B cell (primary cell): Measurements from ENCODE around the gene THSD4. TPM values are rescaled to one million over a fixed set of nuclear protein-coding genes. Genes with fewer than 3 reads are reported as not detected.

Experiments
- ATAC-seq: fragments of 200-7000 bp; cut with Tn5 transposase; one replicate; pipeline ENCODE4 v1.10.0; 2021; ENCODE audit warnings: low read depth, mild to moderate bottlenecking, moderate number of reproducible peaks, moderate library complexity
- CTCF ChIA-PET: fragments of 350-600 bp; sonication (Branson Sonifier 250); formaldehyde crosslinking; loops from one replicate; lab custom pipeline; 2021; ENCODE audit warnings: antibody characterized with exemption, inconsistent platforms; lab: Charles Lee
- POLR2A ChIA-PET: fragments of 350-600 bp; sonication (Branson Sonifier 250); formaldehyde crosslinking; loops from one replicate; lab custom pipeline; 2021; ENCODE audit warnings: antibody characterized with exemption; lab: Charles Lee
- DNase-seq: peaks from one replicate; pipeline ENCODE4 v3.0.0; 2013
- H2AFZ ChIP-seq: 2 replicates; pipeline ENCODE4 v1.6.1; 2012; ENCODE audit warnings: mild to moderate bottlenecking, low read depth, low read length; ENCODE audit not compliant: insufficient read depth, poor library complexity, severe bottlenecking
- H3K27ac ChIP-seq, 2 donors: 1 replicate in 1 of 2; 2 replicates in 1 of 2; pipeline ENCODE4 v1.5.1; 2012 to 2013; ENCODE audit warnings: low read length in 2 of 2, mild to moderate bottlenecking in 2 of 2, moderate library complexity in 1 of 2
- H3K27me3 ChIP-seq, 4 experiments: fragments of 200-600 bp in 1 of 4; sonication (generic) in 1 of 4; replicated peaks in 1 of 4; 1 replicate in 2 of 4; 2 replicates in 2 of 4; pipeline versions ENCODE4 v1.6.1 to v1.7.0; 2013 to 2016; ENCODE audit warnings: low read length in 3 of 4, mild to moderate bottlenecking in 2 of 4, mixed read lengths in 1 of 4, moderate library complexity in 1 of 4; ENCODE audit not compliant: insufficient read depth in 4 of 4, control insufficient read depth in 3 of 4; ENCODE audit errors: control extremely low read depth in 1 of 4
- H3K36me3 ChIP-seq, 2 experiments: replicated peaks in 1 of 2; 1 replicate in 1 of 2; 2 replicates in 1 of 2; pipeline versions ENCODE4 v1.6.1 to v1.7.1; 2013; ENCODE audit warnings: low read length in 1 of 2; ENCODE audit not compliant: insufficient read depth in 2 of 2, control insufficient read depth in 1 of 2; ENCODE audit errors: control extremely low read depth in 1 of 2, extremely low read depth in 1 of 2
- H3K4me1 ChIP-seq, 2 donors: fragments of 200-600 bp in 1 of 2; sonication (generic) in 1 of 2; 1 replicate in 1 of 2; 2 replicates in 1 of 2; pipeline versions ENCODE4 v1.5.1 to v1.6.1; 2013 to 2017; ENCODE audit warnings: low read length in 2 of 2; ENCODE audit not compliant: control insufficient read depth in 2 of 2, insufficient read depth in 2 of 2
- H3K4me2 ChIP-seq: replicated peaks from 2 replicates; pipeline ENCODE3; 2012; ENCODE audit warnings: mild to moderate bottlenecking, low read depth, low read length; ENCODE audit not compliant: poor library complexity, severe bottlenecking
- H3K4me3 ChIP-seq, 5 experiments: fragments of 200-600 bp in 1 of 5; sonication (generic) in 1 of 5; 1 replicate in 3 of 5; 2 replicates in 2 of 5; pipeline versions ENCODE4 v1.5.1 to v1.7.0; 2011 to 2016; ENCODE audit warnings: low read length in 4 of 5, mild to moderate bottlenecking in 4 of 5, low read depth in 2 of 5, control low read depth in 1 of 5, moderate library complexity in 1 of 5; ENCODE audit not compliant: insufficient read depth in 1 of 5; ENCODE audit errors: control extremely low read depth in 1 of 5, extremely low read depth in 1 of 5
- H3K79me2 ChIP-seq: fragments of 200-600 bp; sonication (generic); one replicate; pipeline ENCODE4 v1.6.0; 2016; ENCODE audit warnings: low read length; ENCODE audit not compliant: control insufficient read depth, insufficient read depth
- H3K9ac ChIP-seq: fragments of 200-600 bp; sonication (generic); 2 replicates; pipeline ENCODE4 v1.6.1; 2017; ENCODE audit warnings: mild to moderate bottlenecking, low read length, moderate library complexity
- H3K9me3 ChIP-seq, 3 donors: one replicate each; pipeline versions ENCODE4 v1.6.1 to v1.7.1; 2013; ENCODE audit warnings: low read length in 2 of 3; ENCODE audit not compliant: control insufficient read depth in 2 of 3, insufficient read depth in 1 of 3; ENCODE audit errors: control extremely low read depth in 1 of 3
- H4K20me1 ChIP-seq: 2 replicates; pipeline ENCODE4 v1.6.0; 2012; ENCODE audit warnings: mild to moderate bottlenecking, low read length; ENCODE audit not compliant: insufficient read depth, control insufficient read depth, poor library complexity, severe bottlenecking
- H3K27ac Mint-ChIP-seq: one replicate; pipeline ENCODE4 v1.8.0; 2021; ENCODE audit warnings: mixed read lengths
- H3K27me3 Mint-ChIP-seq: one replicate; pipeline ENCODE4 v1.8.0; 2021; ENCODE audit warnings: mixed read lengths
- H3K4me1 Mint-ChIP-seq: one replicate; pipeline ENCODE4 v1.8.0; 2021; ENCODE audit warnings: mixed read lengths
- H3K4me3 Mint-ChIP-seq: one replicate; pipeline ENCODE4 v1.8.0; 2021; ENCODE audit warnings: mixed read lengths
- H3K9me3 Mint-ChIP-seq: one replicate; pipeline ENCODE4 v1.8.0; 2022; ENCODE audit warnings: mixed read lengths; ENCODE audit not compliant: insufficient read depth
- EZH2 ChIP-seq: IDR thresholded peaks from 2 replicates; pipeline ENCODE4 v1.6.1; 2012; ENCODE audit warnings: borderline replicate concordance, low read depth, mild to moderate bottlenecking, moderate library complexity, low read length; ENCODE audit not compliant: insufficient read depth, poor library complexity, severe bottlenecking
- WGBS: methylation state at CpG from one replicate; pipeline ENCODE4 v1.1.5; 2013; ENCODE audit warnings: missing lambda C conversion rate; ENCODE audit not compliant: insufficient coverage; 5-methylcytosine and 5-hydroxymethylcytosine counted together
- intact Hi-C: fragments of 100-400 bp; cut with micrococcal nuclease; formaldehyde crosslinking; loops from one replicate; pipeline ENCODE4 v1.10.0; 2022
- polyA plus RNA-seq: library from polyadenylated mRNA; depleted of rRNA; stranded (reverse); fragments of >200 nt; gene quantifications from 2 replicates; pipeline ENCODE4 v1.2.3, GENCODE V29; 2012
- total RNA-seq, 2 donors: library from RNA; stranded (reverse); fragments of 120-200 nt in 1 of 2; gene quantifications; 1 replicate in 1 of 2; 2 replicates in 1 of 2; pipeline versions ENCODE4 v1.2.3 to v1.2.4, GENCODE V29; 2013 to 2022
- TF ChIP-seq, protein P1 (sequence below): fragments of 200-600 bp; IDR thresholded peaks from one replicate; pipeline ENCODE4 v1.8.0; 2022; ENCODE audit warnings: antibody characterized with exemption, mild to moderate bottlenecking

The THSD4 gene
- total and polyA plus RNA-seq, 2 donors (not counting 1 experiment from before 2014, with no cell fraction given) = not detected

DNA sequence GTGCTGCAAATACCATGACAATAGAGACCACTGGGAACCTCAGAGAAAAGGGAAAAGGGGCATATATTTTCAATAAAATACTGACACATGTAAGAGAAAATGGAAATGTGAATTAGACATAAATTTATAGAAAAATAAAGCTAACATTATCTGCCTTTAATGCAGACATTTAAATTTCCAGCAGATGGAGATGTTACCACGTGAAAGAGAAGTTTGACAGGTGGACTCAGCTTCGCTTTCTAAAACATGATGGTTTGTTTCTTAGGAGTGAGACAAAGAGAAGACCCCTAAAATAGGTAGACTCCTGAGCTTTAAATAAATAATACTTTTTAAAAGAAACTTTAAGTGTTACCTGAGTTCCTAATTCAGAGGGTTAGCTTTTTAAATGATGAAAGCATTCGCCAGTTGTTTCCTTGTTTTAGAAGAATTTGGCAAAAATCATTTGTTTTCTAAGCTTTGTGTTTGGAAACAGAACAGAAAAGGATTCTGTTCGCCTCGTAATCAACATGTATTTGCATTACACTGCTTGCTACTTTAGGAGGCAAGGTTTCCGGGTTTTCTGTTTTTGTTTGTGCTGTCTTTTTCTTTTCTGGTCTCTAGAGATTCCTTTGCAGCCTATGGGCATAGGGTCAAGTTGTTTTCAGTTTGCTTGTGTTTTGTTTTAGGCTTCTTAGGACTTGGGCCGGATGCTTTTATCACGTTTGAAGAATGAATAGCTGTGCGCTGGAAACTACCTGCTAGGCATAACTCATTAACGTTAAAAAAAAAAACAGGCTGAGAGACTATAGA lies 271.4 kb downstream of the THSD4 start:
- ATAC-seq = no peak
- H3K36me3 ChIP-seq = no peaks in the 10 kb centered on the region
- H3K79me2 ChIP-seq = no peaks in the 10 kb centered on the region
- no peak overlapping the region for H3K9ac ChIP-seq
- Mint-ChIP-seq H3K4me3 (no peak overlapping the region), H3K9me3 (peaks cover 7% of the 10 kb centered on the region), H3K27ac (no peak overlapping the region), H3K27me3 (peaks cover 23% of the 10 kb centered on the region), H3K4me1 (no peaks in the 10 kb centered on the region)
- H2AFZ ChIP-seq = no peak overlapping the region
- DNase-seq = no peak
- H3K4me3 ChIP-seq = no peak overlapping the region
- CTCF ChIA-PET = no interaction called here
- H3K27ac ChIP-seq = no peak overlapping the region
- H3K4me2 ChIP-seq = no peak overlapping the region
- peaks cover 0 to 8% (median 4%) of the 10 kb centered on the region in 4 experiments for H3K27me3 ChIP-seq
- 50% methylated on average over 4 of the region's 10 CpGs for WGBS
- intact Hi-C loops = no loop called here
- no peaks in the 10 kb centered on the region for H4K20me1 ChIP-seq
- H3K9me3 ChIP-seq = peaks cover 0 to 2% (median 0%) of the 10 kb centered on the region in 3 donors
- POLR2A ChIA-PET = no interaction called here
- TF ChIP-seq, protein P1, sequence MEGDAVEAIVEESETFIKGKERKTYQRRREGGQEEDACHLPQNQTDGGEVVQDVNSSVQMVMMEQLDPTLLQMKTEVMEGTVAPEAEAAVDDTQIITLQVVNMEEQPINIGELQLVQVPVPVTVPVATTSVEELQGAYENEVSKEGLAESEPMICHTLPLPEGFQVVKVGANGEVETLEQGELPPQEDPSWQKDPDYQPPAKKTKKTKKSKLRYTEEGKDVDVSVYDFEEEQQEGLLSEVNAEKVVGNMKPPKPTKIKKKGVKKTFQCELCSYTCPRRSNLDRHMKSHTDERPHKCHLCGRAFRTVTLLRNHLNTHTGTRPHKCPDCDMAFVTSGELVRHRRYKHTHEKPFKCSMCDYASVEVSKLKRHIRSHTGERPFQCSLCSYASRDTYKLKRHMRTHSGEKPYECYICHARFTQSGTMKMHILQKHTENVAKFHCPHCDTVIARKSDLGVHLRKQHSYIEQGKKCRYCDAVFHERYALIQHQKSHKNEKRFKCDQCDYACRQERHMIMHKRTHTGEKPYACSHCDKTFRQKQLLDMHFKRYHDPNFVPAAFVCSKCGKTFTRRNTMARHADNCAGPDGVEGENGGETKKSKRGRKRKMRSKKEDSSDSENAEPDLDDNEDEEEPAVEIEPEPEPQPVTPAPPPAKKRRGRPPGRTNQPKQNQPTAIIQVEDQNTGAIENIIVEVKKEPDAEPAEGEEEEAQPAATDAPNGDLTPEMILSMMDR = no peak
- TF ChIP-seq EZH2 = no peak
- H3K4me1 ChIP-seq = no peaks in the 10 kb centered on the region

GRCh38 chr15:71387810-71388209 lies 272.5 kb downstream of the THSD4 start:
- no peak overlapping the region for H3K4me3 ChIP-seq
- no peaks in the 10 kb centered on the region for H3K4me1 ChIP-seq
- H3K4me2 ChIP-seq = no peak overlapping the region
- H3K4me1 Mint-ChIP-seq = no peaks in the 10 kb centered on the region
- 50% methylated on average over 1 of the region's 1 CpG for WGBS
- H3K9me3 Mint-ChIP-seq = peaks cover 7% of the 10 kb centered on the region
- no peak overlapping the region for H2AFZ ChIP-seq
- no peak for ATAC-seq
- intact Hi-C loops = no loop called here
- no peaks in the 10 kb centered on the region for H3K79me2 ChIP-seq
- peaks cover 0 to 2% (median 0%) of the 10 kb centered on the region in 3 donors for H3K9me3 ChIP-seq
- H3K9ac ChIP-seq = no peak overlapping the region
- no peak overlapping the region for H3K27ac ChIP-seq
- H3K27me3 ChIP-seq = peaks cover 0 to 8% (median 4%) of the 10 kb centered on the region in 4 experiments
- TF ChIP-seq EZH2 = no peak
- TF ChIP-seq, protein P1 = no peak
- no peak overlapping the region for H3K27ac Mint-ChIP-seq
- no peak overlapping the region for H3K4me3 Mint-ChIP-seq
- H3K27me3 Mint-ChIP-seq = peaks cover 29% of the 10 kb centered on the region
- no peaks in the 10 kb centered on the region for H3K36me3 ChIP-seq
- ChIA-PET POLR2A (no interaction called here), CTCF (no interaction called here)
- no peaks in the 10 kb centered on the region for H4K20me1 ChIP-seq
- no peak for DNase-seq
